Daoy (cell line): ENCODE measurements around the gene PSMD3. TPM values are rescaled to one million over a fixed set of nuclear protein-coding genes. Genes with fewer than 3 reads are reported as not detected.
"Not testable (repeated sequence)": the region's sequence is repeated elsewhere in the genome, so short reads cannot be mapped to it uniquely, and the experiment has no call there.

ENCODE experiments used
- DNase-seq: peaks from one replicate; pipeline ENCODE4 v3.0.0-alpha.2; 2015; ENCODE audit warnings: low read depth
- total RNA-seq: library from RNA; depleted of rRNA; stranded (reverse); fragments of >200 nt; shearing (Covaris generic); gene quantifications from 2 replicates; pipeline ENCODE4 v1.2.3, GENCODE V29; 2014

PSMD3 gene
- total RNA-seq, 1 experiment from 2014 or later, result 185 TPM

GRCh38 chr17:39996800-39997199 lies 16.2 kb downstream of the PSMD3 start:
- DNase-seq, result no peak

- no peak for DNase-seq
Observed at GRCh38 chr17:39997543-39997942, 16.9 kb downstream of the PSMD3 start.

- peak; percentile 37 for DNase-seq
Observed at GRCh38 chr17:39999067-39999466, 18.5 kb downstream of the PSMD3 start.

- no peak for DNase-seq
Observed at GRCh38 chr17:40000161-40000560, 19.6 kb downstream of the PSMD3 start.

GRCh38 chr17:40001335-40001734 lies 20.7 kb downstream of the PSMD3 start:
- not testable (repeated sequence) for DNase-seq

GRCh38 chr17:40004072-40004471 lies 23.5 kb downstream of the PSMD3 start:
- no peak for DNase-seq

- no peak for DNase-seq
Observed at GRCh38 chr17:40004712-40005111, 24.1 kb downstream of the PSMD3 start.

- DNase-seq, result no peak
Observed at GRCh38 chr17:40005520-40005919, 24.9 kb downstream of the PSMD3 start.

GRCh38 chr17:40010946-40011500 lies 30.4 kb downstream of the PSMD3 start:
- DNase-seq, result not testable (repeated sequence)

GRCh38 chr17:40012017-40012647 lies 31.5 kb downstream of the PSMD3 start:
- DNase-seq, result not testable (repeated sequence)

GRCh38 chr17:40014375-40014980 lies 33.9 kb downstream of the PSMD3 start:
- no peak for DNase-seq

- no peak for DNase-seq
Observed at GRCh38 chr17:40015005-40015997, 34.7 kb downstream of the PSMD3 start, which contains the start of gene CSF3. TSS of gene CSF3 (plus strand) at chr17:40015440. CDS start at chr17:40015475, 35 bp downstream.

- no peak for DNase-seq
Observed at GRCh38 chr17:40015998-40016985, 35.7 kb downstream of the PSMD3 start.

GRCh38 chr17:40017422-40018080 lies 36.9 kb downstream of the PSMD3 start:
- no peak for DNase-seq

- no peak for DNase-seq
Observed at GRCh38 chr17:40018211-40019121, 37.9 kb downstream of the PSMD3 start.

- no peak for DNase-seq
Observed at GRCh38 chr17:40019140-40019991, 38.8 kb downstream of the PSMD3 start.

GRCh38 chr17:40020146-40020545 lies 39.5 kb downstream of the PSMD3 start:
- no peak for DNase-seq

- peak; percentile 96 for DNase-seq
Observed at GRCh38 chr17:40021451-40021971, 40.9 kb downstream of the PSMD3 start.
